Fibroblast of lung (primary cell): Measurements from ENCODE around the gene LETMD1. TPM values are rescaled to one million over a fixed set of nuclear protein-coding genes. Genes with fewer than 3 reads are reported as not detected.

ENCODE experiments used
- DNase-seq, 2 donors: peaks; one replicate each; pipeline versions ENCODE4 v3.0.0 to v3.0.0-alpha.2; 2010; ENCODE audit warnings: low read depth in 2 of 2
- H2AFZ ChIP-seq: 2 replicates; pipeline ENCODE4 v1.5.1; 2012; ENCODE audit warnings: low read length, control low read depth, inconsistent platforms
- H3K27ac ChIP-seq: 2 replicates; pipeline ENCODE4 v1.5.1; 2011; ENCODE audit warnings: low read length, control low read depth; ENCODE audit not compliant: insufficient read depth
- H3K27me3 ChIP-seq: 2 replicates; pipeline ENCODE4 v1.5.1; 2011; ENCODE audit warnings: mild to moderate bottlenecking, low read length; ENCODE audit not compliant: control insufficient read depth, insufficient read depth
- H3K36me3 ChIP-seq: 2 replicates; pipeline ENCODE4 v1.5.1; 2011; ENCODE audit warnings: low read length; ENCODE audit not compliant: control insufficient read depth, insufficient read depth
- H3K4me1 ChIP-seq: 2 replicates; pipeline ENCODE4 v1.5.1; 2011; ENCODE audit warnings: low read length; ENCODE audit not compliant: control insufficient read depth, insufficient read depth; ENCODE audit errors: extremely low read depth
- H3K4me2 ChIP-seq: 2 replicates; pipeline ENCODE4 v1.5.1; 2011; ENCODE audit warnings: low read length, control low read depth; ENCODE audit not compliant: insufficient read depth; ENCODE audit errors: extremely low read depth
- H3K4me3 ChIP-seq, 4 experiments: fragments of 200-600 bp in 1 of 4; sonication (generic) in 1 of 4; replicated peaks in 1 of 4; 2 replicates each; pipeline ENCODE4 v1.5.1; 2011 to 2016; ENCODE audit warnings: low read length in 4 of 4, low read depth in 3 of 4, mild to moderate bottlenecking in 3 of 4, control low read depth in 2 of 4, inconsistent platforms in 1 of 4, mixed read lengths in 1 of 4; ENCODE audit not compliant: insufficient read depth in 1 of 4; ENCODE audit errors: control extremely low read depth in 1 of 4
- H3K79me2 ChIP-seq: 2 replicates; pipeline ENCODE4 v1.5.1; 2012; ENCODE audit warnings: mild to moderate bottlenecking, low read length, inconsistent platforms; ENCODE audit not compliant: control insufficient read depth, insufficient read depth
- H3K9ac ChIP-seq: 2 replicates; pipeline ENCODE4 v1.5.1; 2011; ENCODE audit warnings: mild to moderate bottlenecking, low read length, control low read depth; ENCODE audit not compliant: insufficient read depth
- H3K9me3 ChIP-seq: 2 replicates; pipeline ENCODE4 v1.5.1; 2012; ENCODE audit warnings: low read depth, low read length; ENCODE audit not compliant: control insufficient read depth, insufficient read depth
- H4K20me1 ChIP-seq: 2 replicates; pipeline ENCODE4 v1.5.1; 2011; ENCODE audit warnings: low read length; ENCODE audit not compliant: control insufficient read depth, insufficient read depth; ENCODE audit errors: extremely low read depth
- EZH2 ChIP-seq: IDR thresholded peaks from 2 replicates; pipeline ENCODE4 v1.5.1; 2012; ENCODE audit warnings: low read length, control low read depth, mild to moderate bottlenecking; ENCODE audit errors: missing control alignments
- polyA plus RNA-seq, 2 donors: library from polyadenylated mRNA; depleted of rRNA in 1 of 2; stranded (reverse) in 1 of 2; unstranded in 1 of 2; fragments of >200 nt; gene quantifications; 2 replicates each; pipeline ENCODE4 v1.2.1, GENCODE V29; 2011 to 2012; ENCODE audit warnings: missing spikeins in 1 of 2
- total RNA-seq: library from RNA; depleted of rRNA; stranded (reverse); fragments of >200 nt; gene quantifications from 2 replicates; pipeline ENCODE4 v1.2.1, GENCODE V29; 2014
- TF ChIP-seq, protein P1 (sequence below), 2 donors: IDR thresholded peaks in 1 of 2; conservative IDR thresholded peaks in 1 of 2; 1 replicate in 1 of 2; 2 replicates in 1 of 2; pipeline ENCODE4 v1.5.1; 2011 to 2012; ENCODE audit warnings: low read length in 2 of 2, control low read depth in 1 of 2, inconsistent platforms in 1 of 2, low read depth in 1 of 2, mild to moderate bottlenecking in 1 of 2

LETMD1 gene
- total and polyA plus RNA-seq, 2 donors (not counting 1 experiment from before 2014, with no cell fraction given), result 45.9 to 59.9 TPM

GRCh38 chr12:51017452-51017851 is 30.7 kb upstream of the LETMD1 start:
- Histone ChIP-seq H3K4me1 (no peaks in the 10 kb centered on the region), H3K79me2 (peaks cover 26% of the 10 kb centered on the region), H3K4me3 (no peak overlapping the region), H3K36me3 (no peaks in the 10 kb centered on the region), H3K27ac (no peak overlapping the region), H2AFZ (no peak overlapping the region), H3K9me3 (no peaks in the 10 kb centered on the region), H3K4me2 (no peak overlapping the region), H3K9ac (no peak overlapping the region), H4K20me1 (no peaks in the 10 kb centered on the region), H3K27me3 (no peaks in the 10 kb centered on the region)
- TF ChIP-seq EZH2, result no peak
- TF ChIP-seq, protein P1, sequence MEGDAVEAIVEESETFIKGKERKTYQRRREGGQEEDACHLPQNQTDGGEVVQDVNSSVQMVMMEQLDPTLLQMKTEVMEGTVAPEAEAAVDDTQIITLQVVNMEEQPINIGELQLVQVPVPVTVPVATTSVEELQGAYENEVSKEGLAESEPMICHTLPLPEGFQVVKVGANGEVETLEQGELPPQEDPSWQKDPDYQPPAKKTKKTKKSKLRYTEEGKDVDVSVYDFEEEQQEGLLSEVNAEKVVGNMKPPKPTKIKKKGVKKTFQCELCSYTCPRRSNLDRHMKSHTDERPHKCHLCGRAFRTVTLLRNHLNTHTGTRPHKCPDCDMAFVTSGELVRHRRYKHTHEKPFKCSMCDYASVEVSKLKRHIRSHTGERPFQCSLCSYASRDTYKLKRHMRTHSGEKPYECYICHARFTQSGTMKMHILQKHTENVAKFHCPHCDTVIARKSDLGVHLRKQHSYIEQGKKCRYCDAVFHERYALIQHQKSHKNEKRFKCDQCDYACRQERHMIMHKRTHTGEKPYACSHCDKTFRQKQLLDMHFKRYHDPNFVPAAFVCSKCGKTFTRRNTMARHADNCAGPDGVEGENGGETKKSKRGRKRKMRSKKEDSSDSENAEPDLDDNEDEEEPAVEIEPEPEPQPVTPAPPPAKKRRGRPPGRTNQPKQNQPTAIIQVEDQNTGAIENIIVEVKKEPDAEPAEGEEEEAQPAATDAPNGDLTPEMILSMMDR (conservative IDR thresholded peaks at IDR 0.05 in 1 of 2, IDR thresholded peaks at IDR 0.05 in 1 of 2; ENCODE audit: low read depth in 1 of 2, low read length in 2 of 2), result no peak
- no peak for DNase-seq

- Histone ChIP-seq H3K27ac (no peak overlapping the region), H2AFZ (no peak overlapping the region), H3K36me3 (no peaks in the 10 kb centered on the region), H3K4me3 (no peak overlapping the region), H3K27me3 (no peaks in the 10 kb centered on the region), H3K9me3 (no peaks in the 10 kb centered on the region), H3K9ac (no peak overlapping the region), H4K20me1 (no peaks in the 10 kb centered on the region), H3K4me1 (no peaks in the 10 kb centered on the region), H3K79me2 (peaks cover 41% of the 10 kb centered on the region), H3K4me2 (no peak overlapping the region)
- DNase-seq, result no peak
- no peak for TF ChIP-seq EZH2
- TF ChIP-seq, protein P1 (conservative IDR thresholded peaks at IDR 0.05 in 1 of 2, IDR thresholded peaks at IDR 0.05 in 1 of 2; ENCODE audit: low read depth in 1 of 2, low read length in 2 of 2), result no peak
Observed at GRCh38 chr12:51018956-51019355, 29.2 kb upstream of the LETMD1 start.

GRCh38 chr12:51019927-51020326 is 28.2 kb upstream of the LETMD1 start:
- Histone ChIP-seq H3K4me2 (no peak overlapping the region), H3K4me3 (no peak overlapping the region), H3K27me3 (no peaks in the 10 kb centered on the region), H3K9ac (no peak overlapping the region), H3K9me3 (no peaks in the 10 kb centered on the region), H3K27ac (no peak overlapping the region), H3K36me3 (no peaks in the 10 kb centered on the region), H4K20me1 (no peaks in the 10 kb centered on the region), H3K79me2 (peaks cover 43% of the 10 kb centered on the region), H2AFZ (no peak overlapping the region), H3K4me1 (no peaks in the 10 kb centered on the region)
- no peak for DNase-seq
- TF ChIP-seq, protein P1 (conservative IDR thresholded peaks at IDR 0.05 in 1 of 2, IDR thresholded peaks at IDR 0.05 in 1 of 2; ENCODE audit: low read depth in 1 of 2, low read length in 2 of 2), result no peak
- TF ChIP-seq EZH2, result no peak
